ENCODE data around the gene KLHL29. TPM values are rescaled to one million over a fixed set of nuclear protein-coding genes. Genes with fewer than 3 reads are reported as not detected.

Gene KLHL29
- total and polyA plus RNA-seq, 2 donors (not counting 1 experiment from before 2014, with no cell fraction given), result 1.3 to 3.4 TPM

DNA sequence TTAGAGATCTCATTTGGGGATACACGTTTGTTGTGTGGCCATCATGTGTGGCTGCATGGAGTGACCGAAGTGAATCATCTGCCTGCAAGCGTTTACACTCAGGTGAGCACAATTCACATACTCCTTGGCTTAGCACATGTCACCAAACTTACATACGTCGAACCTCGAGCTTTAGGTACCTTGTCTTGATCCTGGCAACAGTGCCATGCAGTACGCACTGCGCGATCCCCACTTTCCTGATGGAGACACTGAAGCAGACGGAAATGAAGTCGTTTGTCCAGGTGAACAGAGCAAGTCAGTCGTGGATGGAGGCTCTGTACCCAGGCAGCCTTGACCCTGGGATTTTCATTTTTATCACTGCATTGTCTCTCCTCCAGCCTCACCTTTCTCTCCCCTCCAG, 32.3 kb downstream of the KLHL29 start:
- CTCF ChIA-PET, result no interaction called here
- no peak overlapping the region for H3K27ac ChIP-seq (ENCODE audit: low read length in 2 of 2)

DNA sequence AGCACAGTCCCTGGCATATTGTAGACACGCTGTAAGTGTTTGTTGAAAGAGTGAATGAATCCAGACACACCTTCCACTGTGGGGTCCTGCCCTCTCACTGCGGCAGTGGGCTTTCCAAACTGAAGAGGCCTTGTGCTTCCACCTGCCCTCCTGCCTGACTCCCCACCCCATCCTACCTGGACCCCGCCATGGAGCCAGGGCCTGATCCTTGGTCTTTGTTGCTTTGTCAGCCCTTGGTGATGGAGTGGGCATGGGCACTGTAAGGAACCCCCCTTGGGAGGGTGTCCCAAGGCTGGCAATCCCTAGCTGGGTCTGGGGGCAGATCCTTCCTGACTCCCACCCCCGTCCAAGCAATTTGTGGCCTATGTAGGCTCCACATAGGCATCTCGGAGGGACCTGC, 33.1 kb downstream of the KLHL29 start:
- H3K9me3 Mint-ChIP-seq (ENCODE audit: insufficient read depth), result no peaks in the 10 kb centered on the region
- intact Hi-C loops (cut with micrococcal nuclease), result no loop called here
- Histone ChIP-seq H3K79me2 (ENCODE audit: control insufficient read depth, insufficient read depth, low read length) (no peaks in the 10 kb centered on the region), H2AFZ (ENCODE audit: insufficient read depth, low read depth, low read length, poor library complexity, severe bottlenecking) (no peak overlapping the region), H4K20me1 (ENCODE audit: control insufficient read depth, insufficient read depth, low read length, poor library complexity, severe bottlenecking) (no peaks in the 10 kb centered on the region), H3K9me3 (ENCODE audit: control extremely low read depth in 1 of 3, control insufficient read depth in 2 of 3, insufficient read depth in 1 of 3, low read length in 2 of 3) (no peaks in the 10 kb centered on the region), H3K9ac (ENCODE audit: low read length) (no peak overlapping the region), H3K4me2 (replicated peaks; ENCODE audit: low read depth, low read length, poor library complexity, severe bottlenecking) (no peak overlapping the region), H3K4me1 (ENCODE audit: control insufficient read depth in 2 of 2, insufficient read depth in 2 of 2, low read length in 2 of 2) (no peaks in the 10 kb centered on the region), H3K27me3 (replicated peaks in 1 of 4; ENCODE audit: control extremely low read depth in 1 of 4, control insufficient read depth in 3 of 4, insufficient read depth in 4 of 4, low read length in 3 of 4) (no peaks in the 10 kb centered on the region), H3K4me3 (ENCODE audit: control extremely low read depth in 1 of 5, extremely low read depth in 1 of 5, insufficient read depth in 1 of 5, low read depth in 2 of 5, low read length in 4 of 5) (no peak overlapping the region), H3K36me3 (replicated peaks in 1 of 2; ENCODE audit: control extremely low read depth in 1 of 2, control insufficient read depth in 1 of 2, extremely low read depth in 1 of 2, insufficient read depth in 2 of 2, low read length in 1 of 2) (no peaks in the 10 kb centered on the region), H3K27ac (ENCODE audit: low read length in 2 of 2) (no peak overlapping the region)
- CTCF ChIA-PET, result no interaction called here
- no peak overlapping the region for H3K27ac Mint-ChIP-seq
- no peak for TF ChIP-seq EZH2 (IDR thresholded peaks at IDR 0.05; ENCODE audit: borderline replicate concordance, insufficient read depth, low read depth, low read length, poor library complexity, severe bottlenecking)
- TF ChIP-seq, protein P1, sequence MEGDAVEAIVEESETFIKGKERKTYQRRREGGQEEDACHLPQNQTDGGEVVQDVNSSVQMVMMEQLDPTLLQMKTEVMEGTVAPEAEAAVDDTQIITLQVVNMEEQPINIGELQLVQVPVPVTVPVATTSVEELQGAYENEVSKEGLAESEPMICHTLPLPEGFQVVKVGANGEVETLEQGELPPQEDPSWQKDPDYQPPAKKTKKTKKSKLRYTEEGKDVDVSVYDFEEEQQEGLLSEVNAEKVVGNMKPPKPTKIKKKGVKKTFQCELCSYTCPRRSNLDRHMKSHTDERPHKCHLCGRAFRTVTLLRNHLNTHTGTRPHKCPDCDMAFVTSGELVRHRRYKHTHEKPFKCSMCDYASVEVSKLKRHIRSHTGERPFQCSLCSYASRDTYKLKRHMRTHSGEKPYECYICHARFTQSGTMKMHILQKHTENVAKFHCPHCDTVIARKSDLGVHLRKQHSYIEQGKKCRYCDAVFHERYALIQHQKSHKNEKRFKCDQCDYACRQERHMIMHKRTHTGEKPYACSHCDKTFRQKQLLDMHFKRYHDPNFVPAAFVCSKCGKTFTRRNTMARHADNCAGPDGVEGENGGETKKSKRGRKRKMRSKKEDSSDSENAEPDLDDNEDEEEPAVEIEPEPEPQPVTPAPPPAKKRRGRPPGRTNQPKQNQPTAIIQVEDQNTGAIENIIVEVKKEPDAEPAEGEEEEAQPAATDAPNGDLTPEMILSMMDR (IDR thresholded peaks at IDR 0.05), result no peak
- H3K4me3 Mint-ChIP-seq, result no peak overlapping the region
- no peak for DNase-seq
- H3K27me3 Mint-ChIP-seq, result no peaks in the 10 kb centered on the region
- no peaks in the 10 kb centered on the region for H3K4me1 Mint-ChIP-seq
- 98% methylated on average over 4 of the region's 5 CpGs for WGBS (ENCODE audit: insufficient coverage)
- POLR2A ChIA-PET, result no interaction called here
- no peak for ATAC-seq (ENCODE audit: low read depth)

More for the DNA sequence above, 32.3 kb downstream of the KLHL29 start:
- no peak overlapping the region for H2AFZ ChIP-seq (ENCODE audit: insufficient read depth, low read depth, low read length, poor library complexity, severe bottlenecking)
- H3K36me3 ChIP-seq (replicated peaks in 1 of 2; ENCODE audit: control extremely low read depth in 1 of 2, control insufficient read depth in 1 of 2, extremely low read depth in 1 of 2, insufficient read depth in 2 of 2, low read length in 1 of 2), result no peaks in the 10 kb centered on the region
- DNase-seq (no peak), ATAC-seq (ENCODE audit: low read depth) (no peak)
- H3K79me2 ChIP-seq (ENCODE audit: control insufficient read depth, insufficient read depth, low read length), result no peaks in the 10 kb centered on the region
- POLR2A ChIA-PET, result no interaction called here
- H3K4me2 ChIP-seq (replicated peaks; ENCODE audit: low read depth, low read length, poor library complexity, severe bottlenecking), result no peak overlapping the region
- no peaks in the 10 kb centered on the region for H3K9me3 ChIP-seq (ENCODE audit: control extremely low read depth in 1 of 3, control insufficient read depth in 2 of 3, insufficient read depth in 1 of 3, low read length in 2 of 3)
- no peak overlapping the region for H3K4me3 Mint-ChIP-seq
- H3K9me3 Mint-ChIP-seq (ENCODE audit: insufficient read depth), result no peaks in the 10 kb centered on the region
- no peak overlapping the region for H3K4me3 ChIP-seq (ENCODE audit: control extremely low read depth in 1 of 5, extremely low read depth in 1 of 5, insufficient read depth in 1 of 5, low read depth in 2 of 5, low read length in 4 of 5)
- H3K27me3 Mint-ChIP-seq, result no peaks in the 10 kb centered on the region
- H3K4me1 Mint-ChIP-seq, result no peaks in the 10 kb centered on the region
- TF ChIP-seq, protein P1 (IDR thresholded peaks at IDR 0.05), result no peak
- no peak for TF ChIP-seq EZH2 (IDR thresholded peaks at IDR 0.05; ENCODE audit: borderline replicate concordance, insufficient read depth, low read depth, low read length, poor library complexity, severe bottlenecking)
- no peaks in the 10 kb centered on the region for H4K20me1 ChIP-seq (ENCODE audit: control insufficient read depth, insufficient read depth, low read length, poor library complexity, severe bottlenecking)
- no peaks in the 10 kb centered on the region for H3K4me1 ChIP-seq (ENCODE audit: control insufficient read depth in 2 of 2, insufficient read depth in 2 of 2, low read length in 2 of 2)
- intact Hi-C loops (cut with micrococcal nuclease), result no loop called here
- no peak overlapping the region for H3K27ac Mint-ChIP-seq
- WGBS (ENCODE audit: insufficient coverage), result 93% methylated on average over 12 of the region's 12 CpGs
- no peaks in the 10 kb centered on the region for H3K27me3 ChIP-seq (replicated peaks in 1 of 4; ENCODE audit: control extremely low read depth in 1 of 4, control insufficient read depth in 3 of 4, insufficient read depth in 4 of 4, low read length in 3 of 4)
- H3K9ac ChIP-seq (ENCODE audit: low read length), result no peak overlapping the region

Measured in B cell (primary cell).